ENCODE measurements around the gene UBR7. TPM values are rescaled to one million over a fixed set of nuclear protein-coding genes. Genes with fewer than 3 reads are reported as not detected.
"Not testable (repeated sequence)": the region's sequence is repeated elsewhere in the genome, so short reads cannot be mapped to it uniquely, and the experiment has no call there.

UBR7 gene
- total RNA-seq, 1 donor, result 20.6 TPM

DNA sequence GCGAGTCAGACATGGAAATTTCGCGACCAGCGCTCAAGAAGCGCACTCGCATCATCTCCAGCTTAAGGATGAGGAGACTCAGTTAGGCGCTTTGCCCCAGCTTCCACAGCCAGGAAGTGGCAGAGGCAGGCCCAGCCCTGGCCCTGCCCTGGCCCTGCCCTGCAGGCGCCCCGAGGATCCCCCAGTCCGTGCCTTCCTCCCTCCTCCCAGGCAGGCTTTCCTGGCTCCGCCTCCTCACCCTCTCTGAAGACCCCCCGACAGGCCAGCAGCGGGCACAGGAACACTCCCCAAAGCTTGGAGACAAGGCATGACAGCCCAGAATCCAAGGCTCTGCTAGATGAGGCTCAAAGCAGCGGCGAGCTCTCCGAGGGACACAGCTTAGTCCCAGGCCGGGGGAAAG is 25.1 kb downstream of the UBR7 start:
- H3K27ac ChIP-seq (ENCODE audit: low read depth, low read length), result peak overlapping the region; percentile 24
- H4K20me1 ChIP-seq (ENCODE audit: insufficient read depth, low read length), result no peaks in the 10 kb centered on the region
- peak overlapping the region; percentile 65 for H3K4me3 ChIP-seq (ENCODE audit: insufficient read depth, low read length)
- DNase-seq (ENCODE audit: insufficient read length, low spot score, missing footprints), result peak; percentile 35
- H3K79me2 ChIP-seq (ENCODE audit: insufficient read depth, low read length), result no peaks in the 10 kb centered on the region
- H3K9me3 ChIP-seq (ENCODE audit: low read depth, low read length), result no peaks in the 10 kb centered on the region
- TF ChIP-seq, protein P1, sequence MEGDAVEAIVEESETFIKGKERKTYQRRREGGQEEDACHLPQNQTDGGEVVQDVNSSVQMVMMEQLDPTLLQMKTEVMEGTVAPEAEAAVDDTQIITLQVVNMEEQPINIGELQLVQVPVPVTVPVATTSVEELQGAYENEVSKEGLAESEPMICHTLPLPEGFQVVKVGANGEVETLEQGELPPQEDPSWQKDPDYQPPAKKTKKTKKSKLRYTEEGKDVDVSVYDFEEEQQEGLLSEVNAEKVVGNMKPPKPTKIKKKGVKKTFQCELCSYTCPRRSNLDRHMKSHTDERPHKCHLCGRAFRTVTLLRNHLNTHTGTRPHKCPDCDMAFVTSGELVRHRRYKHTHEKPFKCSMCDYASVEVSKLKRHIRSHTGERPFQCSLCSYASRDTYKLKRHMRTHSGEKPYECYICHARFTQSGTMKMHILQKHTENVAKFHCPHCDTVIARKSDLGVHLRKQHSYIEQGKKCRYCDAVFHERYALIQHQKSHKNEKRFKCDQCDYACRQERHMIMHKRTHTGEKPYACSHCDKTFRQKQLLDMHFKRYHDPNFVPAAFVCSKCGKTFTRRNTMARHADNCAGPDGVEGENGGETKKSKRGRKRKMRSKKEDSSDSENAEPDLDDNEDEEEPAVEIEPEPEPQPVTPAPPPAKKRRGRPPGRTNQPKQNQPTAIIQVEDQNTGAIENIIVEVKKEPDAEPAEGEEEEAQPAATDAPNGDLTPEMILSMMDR (IDR thresholded peaks at IDR 0.05; ENCODE audit: extremely low read depth, low read depth, low read length), result no peak
- peaks cover 9% of the 10 kb centered on the region for H3K4me1 ChIP-seq (ENCODE audit: insufficient read depth, low read length)
- no peaks in the 10 kb centered on the region for H3K27me3 ChIP-seq (ENCODE audit: insufficient read depth, low read length)
- H2AFZ ChIP-seq (ENCODE audit: low read length), result peak overlapping the region; percentile 81
- H3K4me2 ChIP-seq (ENCODE audit: insufficient read depth, low read length), result peak overlapping the region; percentile 78
- H3K36me3 ChIP-seq (ENCODE audit: insufficient read depth, low read length), result peaks cover 12% of the 10 kb centered on the region

DNA sequence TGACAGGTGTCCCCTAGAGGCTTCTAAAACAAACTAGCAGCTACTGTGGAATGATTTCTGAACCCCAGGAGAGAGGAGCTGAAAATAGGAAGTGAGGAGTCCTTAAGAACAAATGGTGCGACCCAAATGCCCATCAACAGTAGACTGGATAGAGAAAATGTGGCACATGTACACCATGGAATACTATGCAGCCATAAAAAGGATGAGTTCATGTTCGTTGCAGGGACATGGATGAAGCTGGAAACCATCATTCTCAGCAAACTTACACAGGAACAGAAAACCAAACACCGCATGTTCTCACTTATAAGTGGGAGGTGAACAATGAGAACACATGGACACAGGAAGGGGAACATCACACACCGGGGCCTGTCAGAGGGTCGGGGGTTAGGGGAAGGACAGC is 26.0 kb downstream of the UBR7 start:
- H3K79me2 ChIP-seq (ENCODE audit: insufficient read depth, low read length); H3K9me3 ChIP-seq (ENCODE audit: low read depth, low read length); H3K4me2 ChIP-seq (ENCODE audit: insufficient read depth, low read length); H3K4me3 ChIP-seq (ENCODE audit: insufficient read depth, low read length); H3K27ac ChIP-seq (ENCODE audit: low read depth, low read length); H3K27me3 ChIP-seq (ENCODE audit: insufficient read depth, low read length); H3K36me3 ChIP-seq (ENCODE audit: insufficient read depth, low read length); H2AFZ ChIP-seq (ENCODE audit: low read length); H4K20me1 ChIP-seq (ENCODE audit: insufficient read depth, low read length); H3K4me1 ChIP-seq (ENCODE audit: insufficient read depth, low read length); DNase-seq (ENCODE audit: insufficient read length, low spot score, missing footprints): not testable (repeated sequence)

DNA sequence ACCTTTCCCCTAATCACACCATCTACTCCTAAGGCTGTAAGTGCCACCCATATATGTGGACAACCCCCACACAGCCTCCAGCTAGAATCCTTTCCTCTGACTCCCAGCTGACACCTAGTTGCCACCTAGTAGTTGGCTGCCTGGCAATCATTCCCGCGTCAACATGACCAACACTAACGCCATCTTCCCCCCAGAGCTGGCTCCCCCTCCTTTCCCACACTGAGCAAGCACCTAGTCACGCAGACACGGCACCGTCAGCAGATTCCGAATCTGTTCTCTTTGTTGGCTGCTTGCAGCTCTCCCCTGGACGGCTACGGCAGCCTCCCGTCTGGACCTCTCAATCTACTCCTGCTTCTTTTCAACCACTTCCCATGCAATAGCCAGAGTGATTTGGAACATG is 27.7 kb downstream of the UBR7 start:
- Histone ChIP-seq H3K4me1 (ENCODE audit: insufficient read depth, low read length) (peaks cover 9% of the 10 kb centered on the region), H3K9me3 (ENCODE audit: low read depth, low read length) (no peaks in the 10 kb centered on the region), H3K79me2 (ENCODE audit: insufficient read depth, low read length) (no peaks in the 10 kb centered on the region), H2AFZ (ENCODE audit: low read length) (peak overlapping the region; percentile 23), H4K20me1 (ENCODE audit: insufficient read depth, low read length) (no peaks in the 10 kb centered on the region), H3K4me3 (ENCODE audit: insufficient read depth, low read length) (peak overlapping the region; percentile 52), H3K27me3 (ENCODE audit: insufficient read depth, low read length) (no peaks in the 10 kb centered on the region), H3K27ac (ENCODE audit: low read depth, low read length) (peak overlapping the region; percentile 91), H3K36me3 (ENCODE audit: insufficient read depth, low read length) (no peaks in the 10 kb centered on the region), H3K4me2 (ENCODE audit: insufficient read depth, low read length) (peak overlapping the region; percentile 80)
- peak; percentile 96 for DNase-seq (ENCODE audit: insufficient read length, low spot score, missing footprints)
- TF ChIP-seq, protein P1 (IDR thresholded peaks at IDR 0.05; ENCODE audit: extremely low read depth, low read depth, low read length), result no peak

DNA sequence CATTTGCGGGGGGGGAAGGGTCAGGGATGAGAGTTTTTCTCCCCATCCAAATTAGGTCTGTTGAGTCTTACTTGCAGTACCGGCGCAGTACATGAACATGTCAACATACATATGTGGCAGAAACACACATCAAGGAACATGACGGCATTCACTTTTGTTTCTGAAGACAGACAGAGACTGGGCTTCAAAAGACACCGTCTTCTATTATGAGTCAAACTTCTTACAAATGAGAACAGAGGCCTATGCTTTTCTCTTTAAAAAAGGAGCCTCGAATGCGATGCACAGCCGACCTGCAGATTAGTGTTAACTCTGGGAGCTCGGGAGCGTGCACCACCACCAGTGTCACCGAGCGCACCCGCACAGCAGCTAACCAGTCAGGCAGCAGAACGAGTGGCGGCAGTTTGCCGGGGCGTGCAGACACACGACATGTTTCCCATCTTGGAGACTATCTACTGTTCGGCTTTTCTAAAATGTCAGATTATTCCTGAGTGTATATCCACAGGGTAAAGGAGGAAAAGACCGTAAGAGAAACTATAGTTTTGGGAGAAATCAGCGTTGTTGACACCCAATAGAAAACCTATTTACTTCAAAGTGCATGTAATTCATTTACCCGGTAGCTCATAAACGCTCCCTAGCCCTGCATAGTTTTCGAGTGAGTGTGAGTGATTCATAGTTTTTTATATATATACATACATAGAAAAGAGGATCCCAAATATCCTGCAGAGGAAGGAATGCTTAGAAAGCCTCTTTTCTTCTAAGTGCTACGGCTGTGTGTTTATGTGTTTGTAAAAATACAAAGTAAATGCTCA is 33.0 kb downstream of the UBR7 start:
- Histone ChIP-seq H4K20me1 (ENCODE audit: insufficient read depth, low read length) (no peaks in the 10 kb centered on the region), H3K27me3 (ENCODE audit: insufficient read depth, low read length) (no peaks in the 10 kb centered on the region), H2AFZ (ENCODE audit: low read length) (no peak overlapping the region), H3K4me3 (ENCODE audit: insufficient read depth, low read length) (no peak overlapping the region), H3K9me3 (ENCODE audit: low read depth, low read length) (no peaks in the 10 kb centered on the region), H3K4me1 (ENCODE audit: insufficient read depth, low read length) (peaks cover 14% of the 10 kb centered on the region), H3K36me3 (ENCODE audit: insufficient read depth, low read length) (peaks cover 17% of the 10 kb centered on the region), H3K27ac (ENCODE audit: low read depth, low read length) (peak overlapping the region; percentile 66), H3K79me2 (ENCODE audit: insufficient read depth, low read length) (no peaks in the 10 kb centered on the region), H3K4me2 (ENCODE audit: insufficient read depth, low read length) (peak overlapping the region; percentile 9)
- TF ChIP-seq, protein P1 (IDR thresholded peaks at IDR 0.05; ENCODE audit: extremely low read depth, low read depth, low read length), result no peak
- peak; percentile 90 for DNase-seq (ENCODE audit: insufficient read length, low spot score, missing footprints)
